Measurements from ENCODE around the gene PPAT. TPM values are rescaled to one million over a fixed set of nuclear protein-coding genes. Genes with fewer than 3 reads are reported as not detected.

PPAT gene
- total and polyA plus RNA-seq, 2 donors (not counting 1 experiment from before 2014, with no cell fraction given) = 3.2 to 9.2 TPM

DNA sequence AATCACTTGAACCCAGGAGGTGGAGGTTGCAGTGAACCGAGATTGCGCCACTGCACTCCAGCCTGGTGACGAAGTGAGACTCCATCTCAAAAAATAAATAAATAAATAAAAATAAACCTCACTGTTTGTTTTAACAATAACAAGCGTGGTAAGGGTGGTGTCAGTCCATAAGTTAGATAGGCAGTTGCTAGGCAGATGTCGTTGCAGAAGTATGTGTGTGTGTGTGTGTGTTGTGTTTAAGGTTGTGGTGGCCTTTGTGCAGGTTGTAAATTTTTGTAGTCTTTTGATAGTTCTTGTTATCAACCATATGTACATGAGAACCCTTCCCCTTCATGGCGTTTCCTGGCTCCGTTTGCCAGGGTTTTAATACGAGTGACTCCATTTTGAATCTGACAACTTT, 44.1 kb downstream of the PPAT start:
- no CpG with 5 or more reads among the region's 8 CpGs for WGBS (ENCODE audit: insufficient coverage)
- Histone ChIP-seq H3K4me1 (ENCODE audit: control insufficient read depth in 2 of 2, insufficient read depth in 2 of 2, low read length in 2 of 2) (peaks cover 10 to 11% of the 10 kb centered on the region in 2 donors), H3K9ac (ENCODE audit: low read length) (no peak overlapping the region), H3K36me3 (replicated peaks in 1 of 2; ENCODE audit: control extremely low read depth in 1 of 2, control insufficient read depth in 1 of 2, extremely low read depth in 1 of 2, insufficient read depth in 2 of 2, low read length in 1 of 2) (no peaks in the 10 kb centered on the region), H3K4me3 (ENCODE audit: control extremely low read depth in 1 of 5, extremely low read depth in 1 of 5, insufficient read depth in 1 of 5, low read depth in 2 of 5, low read length in 4 of 5) (no peak overlapping the region), H3K27me3 (replicated peaks in 1 of 4; ENCODE audit: control extremely low read depth in 1 of 4, control insufficient read depth in 3 of 4, insufficient read depth in 4 of 4, low read length in 3 of 4) (no peaks in the 10 kb centered on the region), H3K4me2 (replicated peaks; ENCODE audit: low read depth, low read length, poor library complexity, severe bottlenecking) (no peak overlapping the region), H2AFZ (ENCODE audit: insufficient read depth, low read depth, low read length, poor library complexity, severe bottlenecking) (no peak overlapping the region), H4K20me1 (ENCODE audit: control insufficient read depth, insufficient read depth, low read length, poor library complexity, severe bottlenecking) (no peaks in the 10 kb centered on the region), H3K79me2 (ENCODE audit: control insufficient read depth, insufficient read depth, low read length) (no peaks in the 10 kb centered on the region), H3K27ac (ENCODE audit: low read length in 2 of 2) (no peak overlapping the region), H3K9me3 (ENCODE audit: control extremely low read depth in 1 of 3, control insufficient read depth in 2 of 3, insufficient read depth in 1 of 3, low read length in 2 of 3) (no peaks in the 10 kb centered on the region)
- DNase-seq (no peak), ATAC-seq (ENCODE audit: low read depth) (no peak)
- Mint-ChIP-seq H3K27ac (no peak overlapping the region), H3K9me3 (ENCODE audit: insufficient read depth) (no peaks in the 10 kb centered on the region), H3K4me1 (peaks cover 29% of the 10 kb centered on the region), H3K4me3 (no peak overlapping the region), H3K27me3 (no peaks in the 10 kb centered on the region)
- intact Hi-C loops (cut with micrococcal nuclease) = no loop called here
- TF ChIP-seq EZH2 (IDR thresholded peaks at IDR 0.05; ENCODE audit: borderline replicate concordance, insufficient read depth, low read depth, low read length, poor library complexity, severe bottlenecking) = no peak
- TF ChIP-seq, protein P1, sequence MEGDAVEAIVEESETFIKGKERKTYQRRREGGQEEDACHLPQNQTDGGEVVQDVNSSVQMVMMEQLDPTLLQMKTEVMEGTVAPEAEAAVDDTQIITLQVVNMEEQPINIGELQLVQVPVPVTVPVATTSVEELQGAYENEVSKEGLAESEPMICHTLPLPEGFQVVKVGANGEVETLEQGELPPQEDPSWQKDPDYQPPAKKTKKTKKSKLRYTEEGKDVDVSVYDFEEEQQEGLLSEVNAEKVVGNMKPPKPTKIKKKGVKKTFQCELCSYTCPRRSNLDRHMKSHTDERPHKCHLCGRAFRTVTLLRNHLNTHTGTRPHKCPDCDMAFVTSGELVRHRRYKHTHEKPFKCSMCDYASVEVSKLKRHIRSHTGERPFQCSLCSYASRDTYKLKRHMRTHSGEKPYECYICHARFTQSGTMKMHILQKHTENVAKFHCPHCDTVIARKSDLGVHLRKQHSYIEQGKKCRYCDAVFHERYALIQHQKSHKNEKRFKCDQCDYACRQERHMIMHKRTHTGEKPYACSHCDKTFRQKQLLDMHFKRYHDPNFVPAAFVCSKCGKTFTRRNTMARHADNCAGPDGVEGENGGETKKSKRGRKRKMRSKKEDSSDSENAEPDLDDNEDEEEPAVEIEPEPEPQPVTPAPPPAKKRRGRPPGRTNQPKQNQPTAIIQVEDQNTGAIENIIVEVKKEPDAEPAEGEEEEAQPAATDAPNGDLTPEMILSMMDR (IDR thresholded peaks at IDR 0.05) = no peak
- ChIA-PET POLR2A (no interaction called here), CTCF (no interaction called here)

DNA sequence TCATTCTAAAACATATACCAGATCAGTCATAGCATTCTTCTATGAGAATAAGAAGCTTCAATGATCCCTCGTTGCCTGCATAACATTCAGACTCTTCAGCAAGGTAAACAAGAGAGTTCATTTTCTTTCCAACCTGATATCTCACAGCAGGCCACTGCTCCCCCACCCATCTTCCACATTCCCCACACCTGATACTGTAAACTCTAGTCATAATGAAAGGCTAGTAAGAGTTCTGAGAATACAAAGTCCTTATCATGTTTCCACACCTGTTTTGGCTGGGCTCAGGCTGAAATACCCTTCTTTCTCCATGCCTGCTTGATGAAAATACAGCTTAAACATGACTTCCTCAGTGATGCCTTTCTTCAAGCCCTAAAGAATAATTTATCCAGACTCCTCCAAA, 45.9 kb downstream of the PPAT start:
- TF ChIP-seq, protein P1 (IDR thresholded peaks at IDR 0.05) = no peak
- no peak for TF ChIP-seq EZH2 (IDR thresholded peaks at IDR 0.05; ENCODE audit: borderline replicate concordance, insufficient read depth, low read depth, low read length, poor library complexity, severe bottlenecking)
- ATAC-seq (ENCODE audit: low read depth) (no peak), DNase-seq (no peak)
- H3K4me3 ChIP-seq (ENCODE audit: control extremely low read depth in 1 of 5, extremely low read depth in 1 of 5, insufficient read depth in 1 of 5, low read depth in 2 of 5, low read length in 4 of 5) = no peak overlapping the region
- Mint-ChIP-seq H3K9me3 (ENCODE audit: insufficient read depth) (no peaks in the 10 kb centered on the region), H3K4me1 (peaks cover 29% of the 10 kb centered on the region), H3K27ac (peak overlapping the region; percentile 13), H3K27me3 (no peaks in the 10 kb centered on the region), H3K4me3 (peak overlapping the region; percentile 37)
- no peaks in the 10 kb centered on the region for H3K36me3 ChIP-seq (replicated peaks in 1 of 2; ENCODE audit: control extremely low read depth in 1 of 2, control insufficient read depth in 1 of 2, extremely low read depth in 1 of 2, insufficient read depth in 2 of 2, low read length in 1 of 2)
- H3K4me1 ChIP-seq (ENCODE audit: control insufficient read depth in 2 of 2, insufficient read depth in 2 of 2, low read length in 2 of 2) = peaks cover 14% of the 10 kb centered on the region in 2 donors
- no peak overlapping the region for H3K9ac ChIP-seq (ENCODE audit: low read length)
- H3K4me2 ChIP-seq (replicated peaks; ENCODE audit: low read depth, low read length, poor library complexity, severe bottlenecking) = no peak overlapping the region
- WGBS (ENCODE audit: insufficient coverage) = no CpG with 5 or more reads among the region's 1 CpG
- H2AFZ ChIP-seq (ENCODE audit: insufficient read depth, low read depth, low read length, poor library complexity, severe bottlenecking) = no peak overlapping the region
- no peaks in the 10 kb centered on the region for H3K27me3 ChIP-seq (replicated peaks in 1 of 4; ENCODE audit: control extremely low read depth in 1 of 4, control insufficient read depth in 3 of 4, insufficient read depth in 4 of 4, low read length in 3 of 4)
- H3K79me2 ChIP-seq (ENCODE audit: control insufficient read depth, insufficient read depth, low read length) = no peaks in the 10 kb centered on the region
- no peaks in the 10 kb centered on the region for H4K20me1 ChIP-seq (ENCODE audit: control insufficient read depth, insufficient read depth, low read length, poor library complexity, severe bottlenecking)
- no peaks in the 10 kb centered on the region for H3K9me3 ChIP-seq (ENCODE audit: control extremely low read depth in 1 of 3, control insufficient read depth in 2 of 3, insufficient read depth in 1 of 3, low read length in 2 of 3)
- H3K27ac ChIP-seq (ENCODE audit: low read length in 2 of 2) = no peak overlapping the region
- intact Hi-C loops (cut with micrococcal nuclease) = loop anchor here (5.0 kb wide), 1 partner anchor 143 kb away; a partner anchor contains a TSS
- ChIA-PET CTCF (interaction anchor here (1.3 kb wide), 1 partner anchor 447 kb away, joined by 3 read pairs; no protein-coding TSS in a partner anchor), POLR2A (no interaction called here)
